Stimulated activated CD4-positive, alpha-beta T cell treated with anti-CD3 and anti-CD28 coated beads, Interleukin-2, amount 100 ng/mL, for 4 hours (primary cell): Measurements from ENCODE around the gene UQCC5.

ENCODE experiments used
- DNase-seq: peaks from one replicate; pipeline ENCODE4 v3.0.0-alpha.2; 2020; ENCODE audit warnings: low read depth

Gene UQCC5

DNA sequence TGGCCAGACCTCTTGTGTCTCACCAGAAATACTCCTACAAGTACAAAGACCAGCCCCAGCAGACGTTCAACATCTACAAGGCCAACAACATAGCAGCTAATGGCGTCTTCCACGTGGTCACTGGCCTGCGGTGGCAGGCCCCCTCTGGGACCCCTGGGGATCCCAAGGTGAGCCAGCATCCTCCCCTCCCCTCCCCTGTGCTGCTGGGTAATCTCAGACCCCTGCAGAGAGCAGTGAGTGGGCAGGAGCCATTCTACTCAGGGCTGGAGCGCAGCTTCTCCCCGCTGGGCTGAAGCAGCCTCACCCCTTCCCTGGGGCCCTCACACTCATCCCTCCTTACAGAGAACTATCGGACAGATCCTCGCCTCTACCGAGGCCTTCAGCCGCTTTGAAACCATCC, 31.4 kb upstream of the UQCC5 start:
- no peak for DNase-seq

DNA sequence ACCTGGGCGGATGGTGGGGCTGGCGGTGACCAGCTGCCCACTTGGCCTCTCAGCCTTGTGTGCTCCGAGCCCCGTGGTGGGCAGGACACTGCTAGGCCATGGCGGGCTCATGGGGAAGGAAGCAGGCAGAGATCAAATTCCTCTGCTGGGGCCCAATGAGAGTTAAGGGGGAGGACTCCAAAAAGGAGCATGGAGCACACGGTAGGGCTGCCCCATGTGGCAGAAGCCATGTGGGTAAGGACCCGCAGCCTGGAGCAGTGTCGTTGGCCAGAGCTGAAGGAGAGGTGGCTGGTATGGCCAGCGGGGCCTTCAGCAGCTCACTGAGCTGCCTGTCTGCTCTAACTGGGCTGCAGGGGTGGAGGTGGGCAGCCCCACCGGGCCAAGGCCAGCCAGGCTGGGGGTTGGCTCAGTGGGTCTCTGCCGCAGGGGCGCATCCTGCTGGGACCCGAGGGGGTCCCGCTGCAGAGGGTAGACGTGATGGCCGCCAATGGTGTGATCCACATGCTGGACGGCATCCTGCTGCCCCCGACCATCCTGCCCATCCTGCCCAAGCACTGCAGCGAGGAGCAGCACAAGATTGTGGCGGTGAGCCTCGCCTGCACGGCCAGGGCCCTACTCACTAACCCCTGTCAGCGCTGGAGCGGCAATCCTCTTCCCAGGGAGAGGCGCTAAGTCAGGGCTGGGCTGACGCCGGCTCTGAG, 30.0 kb upstream of the UQCC5 start:
- no peak for DNase-seq

DNA sequence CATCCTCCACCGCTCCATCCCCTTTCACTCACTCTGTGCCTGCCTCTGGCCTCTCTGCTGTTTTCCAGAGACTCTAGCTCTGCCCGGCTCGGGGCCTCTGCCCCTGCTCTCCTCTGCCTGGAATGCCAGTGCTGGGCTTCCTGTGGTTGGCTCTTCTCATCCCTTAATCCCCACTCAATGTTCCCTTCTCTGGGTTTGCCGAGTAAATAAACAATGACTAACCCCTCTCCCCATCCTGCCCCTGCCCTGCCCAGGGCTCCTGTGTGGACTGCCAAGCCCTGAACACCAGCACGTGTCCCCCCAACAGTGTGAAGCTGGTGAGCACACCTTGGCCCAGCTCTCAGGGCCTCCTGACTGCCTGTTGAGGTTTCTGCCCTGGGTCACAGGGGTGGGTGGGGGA, 29.0 kb upstream of the UQCC5 start:
- no peak for DNase-seq

DNA sequence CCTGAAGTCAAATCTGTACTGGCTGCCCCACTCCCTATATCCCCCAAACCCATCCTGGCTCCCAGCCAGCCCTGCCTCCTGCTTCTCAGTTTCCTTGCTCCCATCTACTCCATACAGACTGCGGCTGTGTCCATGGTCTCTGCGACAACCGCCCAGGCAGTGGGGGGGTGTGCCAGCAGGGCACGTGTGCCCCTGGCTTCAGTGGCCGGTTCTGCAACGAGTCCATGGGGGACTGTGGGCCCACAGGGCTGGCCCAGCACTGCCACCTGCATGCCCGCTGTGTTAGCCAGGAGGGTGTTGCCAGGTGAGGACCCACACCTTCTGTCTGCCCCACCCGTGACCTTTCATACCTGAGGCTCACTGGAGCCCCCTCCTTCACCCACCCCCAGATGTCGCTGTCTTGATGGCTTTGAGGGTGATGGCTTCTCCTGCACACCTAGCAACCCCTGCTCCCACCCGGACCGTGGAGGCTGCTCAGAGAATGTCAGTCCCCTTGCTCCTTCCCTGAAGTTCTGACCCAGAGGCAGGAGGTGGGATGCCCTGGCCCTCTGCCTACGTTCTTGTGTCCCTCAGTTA, 26.6 kb upstream of the UQCC5 start:
- no peak for DNase-seq

DNA sequence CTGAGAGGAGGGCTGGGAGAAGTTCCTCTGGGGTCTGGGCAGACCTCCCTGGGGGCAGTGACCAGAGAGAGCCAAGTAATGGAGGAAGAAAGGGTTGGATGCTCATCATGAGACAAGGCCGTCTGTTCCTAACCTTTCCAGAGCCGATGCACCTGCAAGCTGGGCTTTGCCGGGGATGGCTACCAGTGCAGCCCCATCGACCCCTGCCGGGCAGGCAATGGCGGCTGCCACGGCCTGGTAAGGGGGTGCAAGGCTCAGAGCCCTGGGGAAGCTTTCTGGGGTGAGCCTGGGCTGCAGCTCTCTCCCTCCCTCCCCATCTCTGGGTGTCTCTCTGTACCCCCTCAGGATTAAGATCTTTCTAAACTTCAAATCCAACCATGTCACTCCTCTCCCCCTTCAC, 24.9 kb upstream of the UQCC5 start:
- no peak for DNase-seq

DNA sequence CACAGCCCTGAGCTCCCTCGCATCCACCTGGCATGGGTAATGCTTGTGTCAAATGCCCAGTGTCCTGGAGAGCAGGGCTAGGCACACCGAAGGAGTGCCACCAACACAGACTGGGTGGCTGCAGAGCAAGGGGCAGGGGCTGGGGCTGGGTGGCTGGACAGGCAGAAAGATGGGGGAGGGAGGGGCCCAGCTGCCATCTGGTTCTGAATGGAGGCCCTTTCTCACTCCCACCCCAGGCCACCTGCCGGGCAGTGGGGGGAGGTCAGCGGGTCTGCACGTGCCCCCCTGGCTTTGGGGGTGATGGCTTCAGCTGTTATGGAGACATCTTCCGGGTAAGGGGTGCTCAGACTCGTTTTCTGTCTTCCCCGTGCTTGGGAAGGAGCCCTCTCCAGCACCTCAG, 24.3 kb upstream of the UQCC5 start:
- no peak for DNase-seq

DNA sequence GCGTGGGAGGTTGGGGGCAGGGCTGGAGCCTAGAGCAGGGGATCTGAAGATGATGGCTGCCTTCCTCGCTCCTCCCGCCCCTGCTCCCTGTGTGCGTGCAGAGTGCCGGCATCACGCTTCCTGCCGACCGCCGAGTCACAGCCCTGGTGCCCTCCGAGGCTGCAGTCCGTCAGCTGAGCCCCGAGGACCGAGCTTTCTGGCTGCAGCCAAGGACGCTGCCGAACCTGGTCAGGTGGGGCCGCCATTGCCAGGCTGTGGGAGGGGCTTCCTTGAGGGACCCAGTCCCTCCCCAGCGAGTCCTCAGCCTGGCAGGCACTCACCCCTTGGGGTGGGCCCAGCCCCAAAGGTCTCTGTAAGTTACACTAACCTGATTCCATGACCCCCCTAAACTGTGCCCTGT, 23.7 kb upstream of the UQCC5 start:
- no peak for DNase-seq

DNA sequence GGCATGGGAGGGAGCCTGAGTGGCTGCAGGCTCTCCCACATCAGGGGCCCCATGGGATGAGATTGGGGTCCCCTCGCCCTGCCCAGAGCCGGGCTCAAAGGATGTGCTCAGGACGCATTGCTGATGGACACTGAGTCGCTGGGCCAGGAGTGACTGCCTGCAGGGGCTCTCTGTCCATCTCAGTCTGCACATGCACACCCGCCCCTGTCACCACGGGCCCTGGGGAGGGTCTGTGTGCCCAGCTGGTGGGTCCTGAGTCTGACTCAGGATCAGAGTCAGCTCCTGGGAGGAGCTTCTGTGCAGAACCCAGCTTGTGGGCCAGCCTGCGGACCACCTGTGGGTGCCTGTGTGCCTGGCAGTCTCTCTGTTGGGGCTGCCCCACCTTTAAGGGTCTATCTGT, 23.1 kb upstream of the UQCC5 start:
- DNase-seq, result no peak

DNA sequence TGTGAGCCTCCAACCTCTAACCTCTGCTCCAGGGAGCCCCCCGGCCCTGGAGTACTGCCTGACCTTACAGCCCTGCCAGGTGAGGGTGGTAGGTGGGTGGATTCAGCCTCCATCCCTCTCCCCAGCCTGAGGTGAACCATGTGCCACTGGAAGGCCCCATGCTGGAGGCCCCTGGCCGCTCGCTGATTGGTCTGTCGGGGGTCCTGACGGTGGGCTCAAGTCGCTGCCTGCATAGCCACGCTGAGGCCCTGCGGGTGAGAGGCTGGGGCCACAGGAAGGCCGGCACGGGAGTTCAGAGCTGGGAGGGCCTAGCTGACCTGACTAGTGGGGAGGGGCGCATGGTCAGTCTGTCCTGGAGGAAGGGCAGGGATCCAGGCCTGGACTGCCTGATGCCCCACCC, 21.8 kb upstream of the UQCC5 start:
- no peak for DNase-seq

DNA sequence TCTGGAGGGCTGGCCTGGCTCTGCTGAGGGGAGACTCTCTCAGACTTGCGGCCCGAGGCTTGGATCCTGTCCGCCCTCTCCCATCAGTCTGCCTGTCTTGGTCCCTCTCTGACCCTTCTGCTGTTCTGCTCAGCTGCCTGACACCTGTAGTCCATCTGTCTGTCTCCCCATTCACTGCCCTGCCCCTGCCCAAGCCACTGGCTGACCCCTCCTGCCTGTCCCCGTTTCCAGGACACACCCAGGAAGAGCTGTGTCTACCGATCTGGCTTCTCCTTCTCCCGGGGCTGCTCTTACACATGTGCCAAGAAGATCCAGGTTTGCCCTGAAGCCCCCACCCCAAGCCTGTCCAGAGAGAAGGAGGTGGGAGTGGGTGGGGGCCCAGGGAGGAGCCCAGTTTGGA, 21.2 kb upstream of the UQCC5 start:
- no peak for DNase-seq

DNA sequence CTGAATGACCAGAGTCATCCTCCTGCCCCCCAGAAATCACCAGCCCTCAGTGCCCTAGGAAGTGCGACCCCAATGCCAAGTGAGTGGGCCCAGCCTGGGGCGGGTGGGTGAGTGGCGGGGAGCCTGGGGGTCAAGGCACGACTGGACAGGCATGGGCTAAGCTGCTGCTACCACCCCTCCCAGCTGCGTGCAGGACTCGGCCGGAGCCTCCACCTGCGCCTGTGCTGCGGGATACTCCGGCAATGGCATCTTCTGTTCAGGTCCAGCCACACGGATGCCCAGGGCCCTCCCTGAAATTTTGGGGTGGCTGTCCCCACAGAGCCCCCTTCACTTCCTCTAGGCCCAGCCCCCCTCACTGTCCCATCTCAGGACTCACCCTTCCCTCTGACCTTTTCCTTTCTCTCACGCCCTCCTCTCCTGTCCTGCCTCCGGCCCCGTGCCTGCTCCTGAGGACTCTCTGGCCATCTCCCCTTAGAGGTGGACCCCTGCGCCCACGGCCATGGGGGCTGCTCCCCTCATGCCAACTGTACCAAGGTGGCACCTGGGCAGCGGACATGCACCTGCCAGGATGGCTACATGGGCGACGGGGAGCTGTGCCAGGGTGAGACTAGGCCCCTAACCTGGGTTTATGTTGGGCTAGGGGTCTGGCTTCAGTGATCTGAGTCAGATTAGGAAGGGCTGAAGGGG, 19.8 kb upstream of the UQCC5 start:
- no peak for DNase-seq

DNA sequence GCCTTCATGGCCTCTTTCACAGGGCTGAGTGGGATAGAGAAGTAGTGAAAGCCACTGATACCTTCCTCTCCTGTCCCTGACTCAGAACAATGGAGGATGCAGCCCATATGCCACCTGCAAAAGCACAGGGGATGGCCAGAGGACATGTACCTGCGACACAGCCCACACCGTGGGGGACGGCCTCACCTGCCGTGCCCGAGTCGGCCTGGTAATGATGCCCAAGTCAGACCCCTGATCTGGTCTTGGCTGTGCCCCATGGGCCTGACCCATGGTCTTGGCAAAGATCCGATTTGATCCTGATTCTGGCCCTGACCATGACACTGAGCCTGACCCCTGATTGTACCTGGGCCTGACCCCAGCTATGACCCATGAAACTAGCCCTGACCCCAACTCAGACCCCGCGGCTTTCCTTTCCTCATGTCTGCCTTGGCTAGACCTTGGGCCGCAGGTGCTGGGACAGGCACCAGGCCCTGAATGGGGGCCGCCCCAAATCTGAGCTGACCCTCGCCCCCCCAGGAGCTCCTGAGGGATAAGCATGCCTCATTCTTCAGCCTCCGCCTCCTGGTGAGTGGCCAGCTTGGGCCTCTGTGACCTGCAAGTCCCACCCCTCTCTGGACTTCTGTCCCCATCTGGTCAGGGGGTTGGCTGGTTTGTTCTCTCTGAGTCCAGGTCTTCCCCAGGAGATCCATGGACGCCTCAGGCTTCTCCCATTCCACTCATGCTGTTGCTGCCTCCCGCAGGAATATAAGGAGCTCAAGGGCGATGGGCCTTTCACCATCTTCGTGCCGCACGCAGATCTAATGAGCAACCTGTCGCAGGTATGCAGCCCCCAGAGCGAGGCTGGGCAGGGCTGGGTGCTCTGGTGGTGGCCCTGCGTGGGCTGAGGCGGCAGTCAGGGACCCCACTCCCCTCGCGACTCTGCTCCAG, 18.3 kb upstream of the UQCC5 start:
- DNase-seq, result no peak

DNA sequence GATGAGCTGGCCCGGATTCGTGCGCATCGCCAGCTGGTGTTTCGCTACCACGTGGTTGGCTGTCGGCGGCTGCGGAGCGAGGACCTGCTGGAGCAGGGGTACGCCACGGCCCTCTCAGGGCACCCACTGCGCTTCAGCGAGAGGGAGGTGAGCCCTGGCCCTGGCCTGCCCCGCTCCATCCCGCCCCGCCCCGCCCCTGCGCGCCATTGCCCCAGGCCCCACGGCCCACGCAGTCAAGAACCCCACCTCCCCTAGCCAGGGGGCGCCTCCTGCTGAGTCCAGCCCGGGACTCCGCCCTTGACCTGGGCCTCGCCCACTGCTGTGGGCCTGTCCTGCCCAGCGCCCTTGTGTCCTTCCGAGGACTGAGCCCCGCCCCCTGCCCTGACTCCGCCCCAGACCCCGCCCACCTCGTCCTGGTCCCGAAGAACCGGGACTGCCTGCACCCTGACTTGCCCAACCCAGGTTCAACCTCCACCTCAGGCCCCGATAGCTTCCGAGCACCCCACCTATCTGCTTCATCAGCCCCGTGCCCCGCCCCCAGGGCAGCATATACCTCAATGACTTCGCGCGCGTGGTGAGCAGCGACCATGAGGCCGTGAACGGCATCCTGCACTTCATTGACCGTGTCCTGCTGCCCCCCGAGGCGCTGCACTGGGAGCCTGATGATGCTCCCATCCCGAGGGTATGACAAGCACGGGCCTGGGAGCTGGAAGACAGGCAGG, 17.5 kb upstream of the UQCC5 start:
- no peak for DNase-seq

DNA sequence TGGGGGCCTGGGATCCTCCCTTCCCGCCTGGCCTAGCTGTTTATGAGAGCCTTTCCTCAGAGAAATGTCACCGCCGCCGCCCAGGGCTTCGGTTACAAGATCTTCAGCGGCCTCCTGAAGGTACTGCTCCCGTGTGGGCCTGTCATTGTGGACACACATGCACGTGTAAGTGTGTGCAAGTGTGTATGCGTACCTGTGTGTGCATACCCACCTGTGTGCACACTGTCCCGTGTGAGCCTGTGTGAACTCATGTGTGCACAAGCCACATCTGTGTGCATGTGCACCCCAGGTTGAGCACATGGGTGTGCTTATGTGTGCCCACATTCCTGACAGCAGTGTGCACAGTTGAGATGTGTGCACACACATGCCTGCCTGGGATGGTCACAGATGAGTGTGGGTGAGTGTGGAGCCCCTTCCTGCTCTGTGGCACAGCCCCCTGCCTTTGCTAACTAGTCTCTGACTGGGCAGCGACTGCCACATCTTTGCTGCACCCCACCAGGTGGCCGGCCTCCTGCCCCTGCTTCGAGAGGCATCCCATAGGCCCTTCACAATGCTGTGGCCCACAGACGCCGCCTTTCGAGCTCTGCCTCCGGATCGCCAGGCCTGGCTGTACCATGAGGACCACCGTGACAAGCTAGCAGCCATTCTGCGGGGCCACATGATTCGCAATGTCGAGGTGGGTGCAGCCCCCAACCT, 16.8 kb upstream of the UQCC5 start:
- no peak for DNase-seq

DNA sequence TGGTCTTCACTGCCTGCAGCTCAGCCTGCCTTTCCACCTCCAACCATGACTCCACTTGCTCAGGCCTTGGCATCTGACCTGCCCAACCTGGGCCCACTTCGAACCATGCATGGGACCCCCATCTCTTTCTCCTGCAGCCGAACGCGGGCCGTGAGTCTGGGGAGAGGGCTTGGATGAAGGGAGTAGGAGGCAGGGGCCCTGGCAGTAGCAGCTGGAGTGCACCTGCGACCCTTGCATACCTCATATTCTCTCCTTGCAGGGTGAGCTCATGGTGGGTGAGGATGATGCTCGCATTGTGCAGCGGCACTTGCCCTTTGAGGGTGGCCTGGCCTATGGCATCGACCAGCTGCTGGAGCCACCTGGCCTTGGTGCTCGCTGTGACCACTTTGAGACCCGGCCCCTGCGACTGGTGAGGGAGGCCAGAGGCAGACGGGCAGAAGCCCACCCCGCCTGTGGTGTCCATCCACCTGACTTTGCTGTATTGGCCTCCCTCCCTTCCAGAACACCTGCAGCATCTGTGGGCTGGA, 16.2 kb upstream of the UQCC5 start:
- DNase-seq, result no peak

DNA sequence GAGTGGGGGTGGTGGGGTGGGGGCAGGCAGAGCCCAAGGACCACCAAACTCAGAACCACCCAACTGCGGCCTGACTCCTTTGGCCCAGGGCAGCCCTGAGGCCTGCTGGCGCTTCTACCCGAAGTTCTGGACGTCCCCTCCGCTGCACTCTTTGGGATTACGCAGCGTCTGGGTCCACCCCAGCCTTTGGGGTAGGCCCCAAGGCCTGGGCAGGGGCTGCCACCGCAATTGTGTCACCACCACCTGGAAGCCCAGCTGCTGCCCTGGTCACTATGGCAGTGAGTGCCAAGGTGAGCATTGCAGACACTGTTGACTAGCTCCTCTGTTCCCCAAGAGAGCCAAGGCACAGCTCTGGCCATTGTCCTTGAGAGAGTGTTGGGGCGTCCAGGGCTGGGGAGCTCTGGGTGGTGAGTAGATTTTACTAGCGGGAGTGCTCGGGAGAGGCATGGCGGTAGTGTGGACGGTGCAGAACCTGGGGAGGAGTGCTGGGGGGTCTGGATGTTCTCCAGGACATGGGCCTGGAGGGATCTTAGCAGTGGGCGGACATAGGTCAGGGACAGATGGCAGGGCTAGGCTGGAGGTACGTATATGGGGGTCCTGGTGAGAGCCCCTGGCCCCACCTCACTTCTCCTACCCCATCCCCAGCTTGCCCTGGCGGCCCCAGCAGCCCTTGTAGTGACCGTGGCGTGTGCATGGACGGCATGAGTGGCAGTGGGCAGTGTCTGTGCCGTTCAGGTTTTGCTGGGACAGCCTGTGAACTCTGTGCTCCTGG, 15.5 kb upstream of the UQCC5 start:
- no peak for DNase-seq

DNA sequence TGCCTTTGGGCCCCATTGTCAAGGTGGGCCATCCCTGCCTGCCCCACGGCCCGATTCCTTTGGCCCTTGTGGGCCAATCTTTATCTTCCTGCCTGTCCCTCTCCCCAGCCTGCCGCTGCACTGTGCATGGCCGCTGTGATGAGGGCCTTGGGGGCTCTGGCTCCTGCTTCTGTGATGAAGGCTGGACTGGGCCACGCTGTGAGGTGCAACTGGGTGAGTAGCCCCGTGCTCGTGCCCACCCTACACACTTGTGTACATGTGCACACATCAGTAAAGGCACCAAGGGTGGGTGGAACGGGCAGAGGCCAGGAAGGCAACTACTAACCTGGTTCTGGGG, 14.9 kb upstream of the UQCC5 start:
- DNase-seq, result no peak

DNA sequence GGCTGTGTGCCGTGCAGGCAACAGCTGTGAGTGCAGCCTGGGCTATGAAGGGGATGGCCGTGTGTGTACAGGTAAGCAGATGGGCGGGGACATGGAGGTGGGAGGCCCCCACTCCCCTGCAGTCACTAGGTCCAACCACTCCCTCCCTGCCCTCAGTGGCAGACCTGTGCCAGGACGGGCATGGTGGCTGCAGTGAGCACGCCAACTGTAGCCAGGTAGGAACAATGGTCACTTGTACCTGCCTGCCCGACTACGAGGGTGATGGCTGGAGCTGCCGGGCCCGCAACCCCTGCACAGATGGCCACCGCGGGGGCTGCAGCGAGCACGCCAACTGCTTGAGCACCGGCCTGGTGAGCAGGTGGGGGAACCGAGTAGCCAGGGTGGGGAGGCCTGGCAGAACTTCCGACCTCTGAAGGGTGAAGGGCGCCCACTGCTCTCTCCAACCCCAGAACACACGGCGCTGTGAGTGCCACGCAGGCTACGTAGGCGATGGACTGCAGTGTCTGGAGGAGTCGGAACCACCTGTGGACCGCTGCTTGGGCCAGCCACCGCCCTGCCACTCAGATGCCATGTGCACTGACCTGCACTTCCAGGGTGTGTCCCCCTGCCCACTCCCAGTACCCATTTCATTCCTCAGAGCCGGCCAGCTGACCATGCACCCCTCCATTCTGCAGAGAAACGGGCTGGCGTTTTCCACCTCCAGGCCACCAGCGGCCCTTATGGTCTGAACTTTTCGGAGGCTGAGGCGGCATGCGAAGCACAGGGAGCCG, 14.3 kb upstream of the UQCC5 start:
- DNase-seq, result no peak

DNA sequence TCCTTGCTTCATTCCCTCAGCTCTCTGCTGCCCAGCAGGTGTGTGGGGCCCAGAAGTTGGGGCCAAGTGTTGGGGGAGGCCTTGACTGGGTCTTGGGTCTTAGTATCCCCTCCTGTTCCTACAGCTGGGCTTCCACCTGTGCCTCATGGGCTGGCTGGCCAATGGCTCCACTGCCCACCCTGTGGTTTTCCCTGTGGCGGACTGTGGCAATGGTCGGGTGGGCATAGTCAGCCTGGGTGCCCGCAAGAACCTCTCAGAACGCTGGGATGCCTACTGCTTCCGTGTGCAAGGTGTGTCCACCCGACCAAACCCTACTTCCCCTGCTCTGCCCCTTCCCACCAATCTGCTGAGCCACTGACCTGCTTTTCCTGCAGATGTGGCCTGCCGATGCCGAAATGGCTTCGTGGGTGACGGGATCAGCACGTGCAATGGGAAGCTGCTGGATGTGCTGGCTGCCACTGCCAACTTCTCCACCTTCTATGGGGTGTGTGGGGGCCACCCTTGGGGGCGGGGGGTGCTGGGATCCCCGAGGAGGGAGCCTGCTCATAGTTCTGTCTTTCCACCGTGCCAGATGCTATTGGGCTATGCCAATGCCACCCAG, 13.7 kb upstream of the UQCC5 start:
- no peak for DNase-seq
